ENCODE results near the gene LOXL3.
"Not testable (repeated sequence)": the region's sequence is repeated elsewhere in the genome, so short reads cannot be mapped to it uniquely, and the experiment has no call there.

Gene LOXL3

GRCh38 chr2:74483675-74484164 lies 70.0 kb downstream of the LOXL3 start:
- H3K4me1 ChIP-seq (ENCODE audit: control insufficient read depth, insufficient read depth, low read length); H3K9ac ChIP-seq (ENCODE audit: low read depth, low read length); H3K9me3 ChIP-seq (ENCODE audit: control insufficient read depth, insufficient read depth, low read length); H3K27me3 ChIP-seq (ENCODE audit: control insufficient read depth, insufficient read depth, low read length); H3K36me3 ChIP-seq (ENCODE audit: control insufficient read depth, insufficient read depth, low read length): not testable (repeated sequence)
- peak overlapping the region; percentile 99 for H3K4me3 ChIP-seq (ENCODE audit: low read depth, low read length)

GRCh38 chr2:74482801-74483674 lies 70.7 kb downstream of the LOXL3 start, which contains the start of the genes CCDC142 and TTC31:
CCDC142 (minus strand) TSS chr2:74482998; CDS start chr2:74482837, 161 bp downstream.
TTC31 (plus strand) TSS chr2:74483081; CDS start chr2:74483096, 15 bp downstream.
- peak within 1 kb of the TSS; percentile 99 for H3K4me3 ChIP-seq (ENCODE audit: low read depth, low read length)
- peaks cover 3% of the 10 kb centered on the region for H3K36me3 ChIP-seq (ENCODE audit: control insufficient read depth, insufficient read depth, low read length)
- H3K4me1 ChIP-seq (ENCODE audit: control insufficient read depth, insufficient read depth, low read length), result no peaks in the 10 kb centered on the region
- no peaks in the 10 kb centered on the region for H3K9me3 ChIP-seq (ENCODE audit: control insufficient read depth, insufficient read depth, low read length)
- H3K9ac ChIP-seq (ENCODE audit: low read depth, low read length), result peak within 1 kb of the TSS; percentile 87
- H3K27me3 ChIP-seq (ENCODE audit: control insufficient read depth, insufficient read depth, low read length), result no peaks in the 10 kb centered on the region

All from iPS-15b (cell line).